SK-N-SH (cell line): ENCODE data around the gene SNAI1. TPM values are rescaled to one million over a fixed set of nuclear protein-coding genes. Genes with fewer than 3 reads are reported as not detected.

ENCODE experiments used
- CTCF ChIA-PET: fragments of 300-600, 350-600 bp; formaldehyde crosslinking; extraction: SDS; loops from one replicate; lab custom pipeline; 2021; lab: Yijun Ruan, JAX
- POLR2A ChIA-PET: fragments of 350-600 bp; sonication (Branson Sonifier 250); formaldehyde crosslinking; extraction: SDS; loops from one replicate; lab custom pipeline; 2020; ENCODE audit warnings: antibody characterized with exemption, inconsistent platforms; lab: Yijun Ruan, JAX
- DNase-seq: peaks from one replicate; pipeline ENCODE4 v3.0.0; 2012
- H2AFZ ChIP-seq: fragments of 200-600 bp; sonication (generic); 2 replicates; pipeline ENCODE4 v1.8.1; 2016; ENCODE audit warnings: antibody characterized with exemption, mild to moderate bottlenecking, low read depth
- H3F3A ChIP-seq: fragments of 200-600 bp; sonication (generic); replicated peaks from 2 replicates; pipeline ENCODE3; 2016; ENCODE audit warnings: antibody characterized with exemption, mild to moderate bottlenecking; ENCODE audit not compliant: insufficient read depth
- H3K27ac ChIP-seq, 2 experiments: fragments of 200-500 bp in 1 of 2; fragments of 200-600 bp in 1 of 2; sonication (Bioruptor generic) in 1 of 2; sonication (generic), shearing (Covaris generic) in 1 of 2; 2 replicates each; pipeline versions ENCODE4 v1.5.1 to v1.6.1; 2014 to 2016; ENCODE audit warnings: low read depth in 2 of 2, inconsistent platforms in 1 of 2, low read length in 1 of 2, mild to moderate bottlenecking in 1 of 2, mixed read lengths in 1 of 2
- H3K27me3 ChIP-seq: fragments of 200-600 bp; sonication (generic), shearing (Covaris generic); 2 replicates; pipeline ENCODE4 v1.6.1; 2016; ENCODE audit warnings: mixed run types; ENCODE audit not compliant: insufficient read depth
- H3K36me3 ChIP-seq, 2 experiments: fragments of 200-500 bp in 1 of 2; fragments of 200-600 bp in 1 of 2; sonication (Bioruptor generic) in 1 of 2; sonication (generic) in 1 of 2; replicated peaks in 1 of 2; 2 replicates each; pipeline versions ENCODE3 to v1.5.1; 2014 to 2016; ENCODE audit warnings: low read length in 1 of 2, mild to moderate bottlenecking in 1 of 2; ENCODE audit not compliant: insufficient read depth in 2 of 2, control insufficient read depth in 1 of 2
- H3K4me1 ChIP-seq, 2 experiments: fragments of 200-500 bp in 1 of 2; fragments of 200-600 bp in 1 of 2; sonication (Bioruptor generic) in 1 of 2; sonication (generic), shearing (Covaris generic) in 1 of 2; 2 replicates each; pipeline versions ENCODE4 v1.5.1 to v1.6.1; 2014 to 2016; ENCODE audit warnings: low read depth in 1 of 2, low read length in 1 of 2, mixed run types in 1 of 2; ENCODE audit not compliant: insufficient read depth in 2 of 2, control insufficient read depth in 1 of 2
- H3K4me2 ChIP-seq: fragments of 200-600 bp; sonication (generic), shearing (Covaris generic); 2 replicates; pipeline ENCODE4 v1.6.1; 2017; ENCODE audit warnings: mixed run types
- H3K4me3 ChIP-seq, 2 experiments: fragments of 200-500 bp in 1 of 2; fragments of 200-600 bp in 1 of 2; sonication (Bioruptor generic) in 1 of 2; sonication (generic), shearing (Covaris generic) in 1 of 2; 2 replicates each; pipeline versions ENCODE4 v1.5.1 to v1.8.1; 2014 to 2016; ENCODE audit warnings: low read depth in 2 of 2, inconsistent platforms in 1 of 2, low read length in 1 of 2, mild to moderate bottlenecking in 1 of 2, mixed read lengths in 1 of 2, moderate library complexity in 1 of 2
- H3K79me2 ChIP-seq: fragments of 200-600 bp; sonication (generic); 2 replicates; pipeline ENCODE4 v1.8.1; 2017; ENCODE audit warnings: mild to moderate bottlenecking; ENCODE audit not compliant: insufficient read depth
- H3K9ac ChIP-seq: fragments of 200-600 bp; sonication (generic); 2 replicates; pipeline ENCODE4 v1.6.1; 2017; ENCODE audit warnings: mixed run types
- H3K9me2 ChIP-seq: fragments of 200-600 bp; sonication (generic); 2 replicates; pipeline ENCODE4 v1.6.1; 2017; ENCODE audit warnings: mixed run types
- H3K9me3 ChIP-seq: fragments of 200-600 bp; sonication (generic); 2 replicates; pipeline ENCODE4 v1.6.1; 2017; ENCODE audit warnings: mixed run types, mild to moderate bottlenecking, moderate library complexity
- H4K20me1 ChIP-seq: fragments of 200-600 bp; sonication (generic); 2 replicates; pipeline ENCODE4 v1.6.1; 2017; ENCODE audit warnings: mild to moderate bottlenecking, mixed run types; ENCODE audit not compliant: insufficient read depth
- EP300 ChIP-seq, 2 experiments: IDR thresholded peaks; 2 replicates each; pipeline versions ENCODE4 v1.4.0 to v1.6.1; 2012; ENCODE audit warnings: borderline replicate concordance in 1 of 2, low read depth in 1 of 2, low read length in 1 of 2
- FOSL2 ChIP-seq: IDR thresholded peaks from 2 replicates; pipeline ENCODE4 v1.4.0; 2012; ENCODE audit warnings: low read depth, mild to moderate bottlenecking, moderate library complexity, borderline replicate concordance
- FOXM1 ChIP-seq: IDR thresholded peaks from 2 replicates; pipeline ENCODE4 v1.4.0; 2012; ENCODE audit warnings: low read depth, mild to moderate bottlenecking
- GATA2 ChIP-seq: sonication (generic); formaldehyde crosslinking; IDR thresholded peaks from 2 replicates; pipeline ENCODE4 v1.5.0; 2020; ENCODE audit warnings: mild to moderate bottlenecking, missing genetic modification reagents
- MAX ChIP-seq: IDR thresholded peaks from 2 replicates; pipeline ENCODE4 v1.4.0; 2012; ENCODE audit warnings: low read depth
- MEF2A ChIP-seq: IDR thresholded peaks from 2 replicates; pipeline ENCODE4 v1.4.0; 2012; ENCODE audit warnings: low read depth, borderline replicate concordance
- MXI1 ChIP-seq: IDR thresholded peaks from 2 replicates; pipeline ENCODE4 v1.6.1; 2012; ENCODE audit warnings: mild to moderate bottlenecking, low read depth, low read length, improper control_type of control experiment
- NRF1 ChIP-seq: IDR thresholded peaks from 2 replicates; pipeline ENCODE4 v1.6.1; 2012; ENCODE audit warnings: low read depth, mild to moderate bottlenecking, low read length
- PBX3 ChIP-seq: IDR thresholded peaks from 2 replicates; pipeline ENCODE4; 2012
- POLR2AphosphoS5 ChIP-seq: IDR thresholded peaks from 2 replicates; pipeline ENCODE4 v1.6.1; 2012; ENCODE audit warnings: low read depth, low read length
- RCOR1 ChIP-seq: fragments of 150-350 bp; IDR thresholded peaks from 2 replicates; pipeline ENCODE4 v1.6.1; 2017; ENCODE audit warnings: antibody characterized with exemption, low read length
- SIN3A ChIP-seq: IDR thresholded peaks from 2 replicates; pipeline ENCODE4 v1.6.1; 2012; ENCODE audit warnings: low read depth, mild to moderate bottlenecking, low read length, moderate library complexity, borderline replicate concordance
- TAF1 ChIP-seq: IDR thresholded peaks from 2 replicates; pipeline ENCODE4 v1.6.1; 2012; ENCODE audit warnings: low read depth, mild to moderate bottlenecking, low read length, moderate library complexity, borderline replicate concordance
- TEAD4 ChIP-seq: IDR thresholded peaks from 2 replicates; pipeline ENCODE4 v1.4.0; 2012; ENCODE audit warnings: mild to moderate bottlenecking, borderline replicate concordance; ENCODE audit not compliant: insufficient read depth
- YY1 ChIP-seq: IDR thresholded peaks from 2 replicates; pipeline ENCODE4 v1.4.0; 2012; ENCODE audit warnings: low read depth, mild to moderate bottlenecking
- WGBS: methylation state at CpG from one replicate; pipeline ENCODE4 v1.1.6; 2017; ENCODE audit warnings: low lambda C conversion rate; 5-methylcytosine and 5-hydroxymethylcytosine counted together
- polyA plus RNA-seq, 3 experiments: library from polyadenylated mRNA; depleted of rRNA; stranded (reverse); fragments of >200 nt; gene quantifications; 2 replicates each; pipeline ENCODE4 v1.2.3, GENCODE V29; 2012
- TF ChIP-seq, protein P1 (sequence below): IDR thresholded peaks from 2 replicates; pipeline ENCODE4 v1.6.1; 2012; ENCODE audit warnings: mild to moderate bottlenecking, low read depth, low read length, moderate library complexity
- TF ChIP-seq, protein P2 (sequence below): fragments of 150-350 bp; IDR thresholded peaks from 2 replicates; pipeline ENCODE4 v1.6.1; 2017; ENCODE audit warnings: antibody characterized with exemption, low read length, low read depth, borderline replicate concordance

Gene SNAI1
- polyA plus RNA-seq, 1 of the 3 experiments (the other 2 are of a cell fraction): 6.2 TPM

- peaks cover 18% of the 10 kb centered on the region for H4K20me1 ChIP-seq
- TF ChIP-seq MXI1 (peak; percentile 95), MEF2A (peak; percentile 13; the same call in 1 of the 2 replicates), EP300 (IDR thresholded peaks at IDR 0.05; ENCODE audit: borderline replicate concordance in 1 of 2, low read depth in 1 of 2, low read length in 1 of 2) (0 out of 4 replicates have a peak, but pooled peaks of 1 of the 2 experiments have one; percentile 18), GATA2 (CRISPR knock-in tag) (no peak), SIN3A (peak; percentile 51; the same call in 1 of the 2 replicates), TEAD4 (no peak), YY1 (peak; percentile 95), TAF1 (peak; percentile 78), MAX (peak; percentile 68; the same call in 1 of the 2 replicates), PBX3 (0 out of 2 replicates have a peak, but pooled peaks have one; percentile 2), RCOR1 (peak; percentile 5; the same call in 1 of the 2 replicates), NRF1 (peak; percentile 50), FOSL2 (no peak), POLR2AphosphoS5 (peak; percentile 79), FOXM1 (no peak)
- TF ChIP-seq, protein P1, sequence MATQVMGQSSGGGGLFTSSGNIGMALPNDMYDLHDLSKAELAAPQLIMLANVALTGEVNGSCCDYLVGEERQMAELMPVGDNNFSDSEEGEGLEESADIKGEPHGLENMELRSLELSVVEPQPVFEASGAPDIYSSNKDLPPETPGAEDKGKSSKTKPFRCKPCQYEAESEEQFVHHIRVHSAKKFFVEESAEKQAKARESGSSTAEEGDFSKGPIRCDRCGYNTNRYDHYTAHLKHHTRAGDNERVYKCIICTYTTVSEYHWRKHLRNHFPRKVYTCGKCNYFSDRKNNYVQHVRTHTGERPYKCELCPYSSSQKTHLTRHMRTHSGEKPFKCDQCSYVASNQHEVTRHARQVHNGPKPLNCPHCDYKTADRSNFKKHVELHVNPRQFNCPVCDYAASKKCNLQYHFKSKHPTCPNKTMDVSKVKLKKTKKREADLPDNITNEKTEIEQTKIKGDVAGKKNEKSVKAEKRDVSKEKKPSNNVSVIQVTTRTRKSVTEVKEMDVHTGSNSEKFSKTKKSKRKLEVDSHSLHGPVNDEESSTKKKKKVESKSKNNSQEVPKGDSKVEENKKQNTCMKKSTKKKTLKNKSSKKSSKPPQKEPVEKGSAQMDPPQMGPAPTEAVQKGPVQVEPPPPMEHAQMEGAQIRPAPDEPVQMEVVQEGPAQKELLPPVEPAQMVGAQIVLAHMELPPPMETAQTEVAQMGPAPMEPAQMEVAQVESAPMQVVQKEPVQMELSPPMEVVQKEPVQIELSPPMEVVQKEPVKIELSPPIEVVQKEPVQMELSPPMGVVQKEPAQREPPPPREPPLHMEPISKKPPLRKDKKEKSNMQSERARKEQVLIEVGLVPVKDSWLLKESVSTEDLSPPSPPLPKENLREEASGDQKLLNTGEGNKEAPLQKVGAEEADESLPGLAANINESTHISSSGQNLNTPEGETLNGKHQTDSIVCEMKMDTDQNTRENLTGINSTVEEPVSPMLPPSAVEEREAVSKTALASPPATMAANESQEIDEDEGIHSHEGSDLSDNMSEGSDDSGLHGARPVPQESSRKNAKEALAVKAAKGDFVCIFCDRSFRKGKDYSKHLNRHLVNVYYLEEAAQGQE: 0 out of 2 replicates have a peak, but pooled peaks have one; percentile 17
- TF ChIP-seq, protein P2, sequence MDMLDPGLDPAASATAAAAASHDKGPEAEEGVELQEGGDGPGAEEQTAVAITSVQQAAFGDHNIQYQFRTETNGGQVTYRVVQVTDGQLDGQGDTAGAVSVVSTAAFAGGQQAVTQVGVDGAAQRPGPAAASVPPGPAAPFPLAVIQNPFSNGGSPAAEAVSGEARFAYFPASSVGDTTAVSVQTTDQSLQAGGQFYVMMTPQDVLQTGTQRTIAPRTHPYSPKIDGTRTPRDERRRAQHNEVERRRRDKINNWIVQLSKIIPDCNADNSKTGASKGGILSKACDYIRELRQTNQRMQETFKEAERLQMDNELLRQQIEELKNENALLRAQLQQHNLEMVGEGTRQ: no peak
- H3K4me1 ChIP-seq: peaks cover 18 to 21% of the 10 kb centered on the region in 2 experiments; a peak in 3 of 4 replicates
- peak within 1 kb of the TSS; percentile 89 for H3K4me2 ChIP-seq
- H3K4me3 ChIP-seq: peak within 1 kb of the TSS; percentile 74 to 90
- peak within 1 kb of the TSS; percentile 100 for H2AFZ ChIP-seq
- no peaks in the 10 kb centered on the region for H3K27me3 ChIP-seq
- H3K36me3 ChIP-seq: peaks cover 10 to 18% of the 10 kb centered on the region in 2 experiments
- under 1% methylated on average over 29 of the region's 79 CpGs for WGBS
- H3K9me3 ChIP-seq: no peaks in the 10 kb centered on the region
- DNase-seq: peak; percentile 100
- peak within 1 kb of the TSS; percentile 91 for H3K9ac ChIP-seq
- H3K79me2 ChIP-seq: peaks cover 52% of the 10 kb centered on the region
- peak within 1 kb of the TSS; percentile 59 to 66; a peak in 3 of 4 replicates for H3K27ac ChIP-seq
- H3F3A ChIP-seq: peaks cover 17% of the 10 kb centered on the region
- CTCF ChIA-PET: interaction anchor here (0.7 to 3.5 kb wide), 7 partner anchors 8 to 431 kb away, joined by 3 to 24 read pairs (median 3); no protein-coding TSS in a partner anchor
- POLR2A ChIA-PET: interaction anchor here (0.6 kb wide), 1 partner anchor 244 kb away, joined by 3 read pairs; no protein-coding TSS in a partner anchor
- H3K9me2 ChIP-seq: no peaks in the 10 kb centered on the region
These were observed 46.4 kb upstream of the SNAI1 start, which contains the start of gene RNF114 for GRCh38 chr20:49936153-49937026. Gene RNF114 (plus strand): TSS chr20:49936397. CDS start chr20:49936413, 16 bp downstream.
